Activated CD8-positive, alpha-beta T cell treated with anti-CD3 and anti-CD28 coated beads for 36 hours (primary cell): ENCODE data around the gene FBXW11. TPM values are rescaled to one million over a fixed set of nuclear protein-coding genes. Genes with fewer than 3 reads are reported as not detected.

Experiments used
- ATAC-seq: fragments of 200-7000 bp; cut with Tn5 transposase; one replicate; pipeline ENCODE4 v1.10.0; 2021; ENCODE audit warnings: mild to moderate bottlenecking, moderate library complexity
- CTCF ChIA-PET: fragments of 350-600 bp; sonication (Branson Sonifier 250); formaldehyde crosslinking; loops from one replicate; lab custom pipeline; 2021; ENCODE audit warnings: antibody characterized with exemption; lab: Charles Lee
- POLR2A ChIA-PET: fragments of 350-600 bp; sonication (Branson Sonifier 250); formaldehyde crosslinking; loops from one replicate; lab custom pipeline; 2021; ENCODE audit warnings: antibody characterized with exemption; lab: Charles Lee
- DNase-seq: peaks from one replicate; pipeline ENCODE4 v3.0.0-alpha.2; 2020
- H3K27ac Mint-ChIP-seq: one replicate; pipeline ENCODE4 v1.8.0; 2021; ENCODE audit warnings: mild to moderate bottlenecking, mixed read lengths
- H3K27me3 Mint-ChIP-seq: one replicate; pipeline ENCODE4 v1.8.0; 2021; ENCODE audit warnings: mixed read lengths
- H3K36me3 Mint-ChIP-seq: one replicate; pipeline ENCODE4 v1.8.0; 2021; ENCODE audit warnings: low read depth, mixed read lengths
- H3K4me1 Mint-ChIP-seq: one replicate; pipeline ENCODE4 v1.8.0; 2021; ENCODE audit warnings: low read depth, mixed read lengths
- H3K4me3 Mint-ChIP-seq: one replicate; pipeline ENCODE4 v1.8.0; 2021; ENCODE audit warnings: mild to moderate bottlenecking, moderate library complexity, mixed read lengths
- H3K9me3 Mint-ChIP-seq: one replicate; pipeline ENCODE4 v1.8.0; 2021; ENCODE audit warnings: mixed read lengths
- CTCF ChIP-seq: fragments of 200-600 bp; IDR thresholded peaks from one replicate; pipeline ENCODE4 v1.8.0; 2022; ENCODE audit warnings: antibody characterized with exemption, mild to moderate bottlenecking
- intact Hi-C: fragments of 100-400 bp; cut with micrococcal nuclease; formaldehyde crosslinking; loops from one replicate; pipeline ENCODE4 v1.10.0; 2022
- total RNA-seq, 2 experiments: library from RNA; stranded (reverse); gene quantifications; one replicate each; pipeline ENCODE4 v1.2.3, GENCODE V29; 2021

Gene FBXW11
- total RNA-seq, 2 experiments from 2014 or later = 49.3 to 52.6 TPM

DNA sequence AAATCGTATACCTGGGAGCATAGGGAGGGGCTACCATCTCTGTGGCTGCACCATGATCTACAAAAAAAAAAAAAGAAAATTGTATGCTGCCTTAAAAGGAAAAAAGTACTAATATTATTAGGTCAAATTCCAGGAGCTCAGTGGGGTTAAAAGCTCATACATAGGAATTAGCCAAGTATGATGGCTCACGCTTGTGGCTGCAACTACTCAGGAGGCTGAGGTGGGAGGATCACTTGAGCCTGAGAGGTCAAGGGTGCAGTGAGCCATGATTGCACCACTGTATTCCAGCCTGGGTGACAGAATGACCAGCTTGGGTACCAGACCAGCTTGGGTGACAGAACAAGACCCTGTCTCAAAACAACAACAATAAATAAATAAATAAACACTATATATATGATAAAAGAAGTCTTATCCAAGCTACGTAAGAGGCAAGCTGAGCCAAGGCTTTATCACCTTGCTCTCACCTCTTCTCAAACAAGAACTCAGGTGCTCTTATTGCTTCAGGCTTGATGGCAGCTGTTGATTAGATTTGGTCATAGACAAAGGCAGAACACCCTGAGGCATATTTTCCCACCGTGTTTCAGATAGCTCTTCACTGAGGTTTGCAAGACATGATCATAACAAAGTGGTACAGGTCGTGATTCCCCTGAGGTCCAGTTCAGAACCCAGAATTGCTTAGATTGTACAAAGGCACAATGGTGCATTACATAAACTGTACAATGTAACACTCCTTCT, 3.3 kb upstream of the FBXW11 start:
- peaks cover 28% of the 10 kb centered on the region for H3K4me1 Mint-ChIP-seq
- POLR2A ChIA-PET = interaction anchor here (1.0 to 7.7 kb wide), 4 partner anchors 24 to 622 kb away, joined by 3 to 115 read pairs (median 23); partner anchors contain the start of gene NPM1
- no peaks in the 10 kb centered on the region for H3K9me3 Mint-ChIP-seq
- TF ChIP-seq CTCF = no peak
- CTCF ChIA-PET = interaction anchor here (0.6 to 6.9 kb wide), 7 partner anchors 8 to 200 kb away, joined by 3 to 77 read pairs (median 3); no protein-coding TSS in a partner anchor
- intact Hi-C loops = loop anchor here (5.0 kb wide), 2 partner anchors 102 to 168 kb away; no protein-coding TSS in a partner anchor
- ATAC-seq (no peak), DNase-seq (no peak)
- H3K27me3 Mint-ChIP-seq = no peaks in the 10 kb centered on the region
- H3K36me3 Mint-ChIP-seq = peaks cover 17% of the 10 kb centered on the region
- no peak overlapping the region for H3K27ac Mint-ChIP-seq
- H3K4me3 Mint-ChIP-seq = no peak overlapping the region

DNA sequence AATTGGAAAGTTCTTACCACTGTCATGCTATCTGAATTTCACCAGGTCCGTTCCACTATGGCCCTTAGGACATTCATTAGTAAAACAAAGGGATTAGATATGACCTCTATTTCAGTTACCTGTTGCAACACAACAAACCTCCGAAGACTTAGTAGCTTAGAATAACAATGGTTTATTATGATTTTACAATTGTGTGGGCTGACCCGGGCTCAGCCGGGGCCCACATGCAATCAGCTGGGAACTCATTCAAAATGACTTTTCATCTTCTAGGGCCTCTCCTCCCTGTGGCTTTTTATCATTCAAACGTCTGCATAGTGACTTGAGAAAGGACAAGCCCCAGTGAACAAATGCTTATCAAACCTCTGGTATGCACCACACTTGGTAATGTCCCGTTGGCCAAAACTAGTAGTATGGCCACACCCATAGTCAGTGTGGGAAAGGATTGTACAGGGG, 2.3 kb upstream of the FBXW11 start:
- CTCF ChIA-PET = interaction anchor here (2.3 to 6.9 kb wide), 4 partner anchors 32 to 101 kb away, joined by 11 to 77 read pairs (median 26); no protein-coding TSS in a partner anchor
- no peak overlapping the region for H3K4me3 Mint-ChIP-seq

DNA sequence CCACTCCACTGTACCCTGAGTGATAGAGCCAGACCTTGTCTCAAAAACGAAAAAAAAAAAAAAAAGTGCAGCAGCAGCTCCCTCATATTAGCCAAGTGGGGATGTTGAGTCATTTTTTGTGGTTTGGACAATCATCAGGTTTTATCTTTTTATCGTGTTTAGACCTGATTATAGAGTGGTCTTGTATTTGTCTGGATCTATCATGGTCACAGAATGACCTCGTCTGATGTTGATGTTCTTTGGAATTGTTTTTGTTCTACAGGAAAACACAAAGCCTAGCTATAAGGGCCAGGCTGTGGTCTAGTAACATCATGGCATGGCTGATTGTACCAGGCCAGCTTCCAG, 1.6 kb upstream of the FBXW11 start:
- no peak for DNase-seq

More for the DNA sequence above, 2.3 kb upstream of the FBXW11 start:
- intact Hi-C loops = loop anchor here (5.0 kb wide), 2 partner anchors 101 to 169 kb away; no protein-coding TSS in a partner anchor
- Mint-ChIP-seq H3K36me3 (peaks cover 17% of the 10 kb centered on the region), H3K27ac (no peak overlapping the region), H3K9me3 (no peaks in the 10 kb centered on the region), H3K27me3 (no peaks in the 10 kb centered on the region), H3K4me1 (peaks cover 33% of the 10 kb centered on the region)
- DNase-seq = no peak
- POLR2A ChIA-PET = interaction anchor here (1.2 to 7.7 kb wide), 6 partner anchors 20 to 420 kb away, joined by 3 to 115 read pairs (median 14); no protein-coding TSS in a partner anchor
- ATAC-seq = no peak
- no peak for TF ChIP-seq CTCF

DNA sequence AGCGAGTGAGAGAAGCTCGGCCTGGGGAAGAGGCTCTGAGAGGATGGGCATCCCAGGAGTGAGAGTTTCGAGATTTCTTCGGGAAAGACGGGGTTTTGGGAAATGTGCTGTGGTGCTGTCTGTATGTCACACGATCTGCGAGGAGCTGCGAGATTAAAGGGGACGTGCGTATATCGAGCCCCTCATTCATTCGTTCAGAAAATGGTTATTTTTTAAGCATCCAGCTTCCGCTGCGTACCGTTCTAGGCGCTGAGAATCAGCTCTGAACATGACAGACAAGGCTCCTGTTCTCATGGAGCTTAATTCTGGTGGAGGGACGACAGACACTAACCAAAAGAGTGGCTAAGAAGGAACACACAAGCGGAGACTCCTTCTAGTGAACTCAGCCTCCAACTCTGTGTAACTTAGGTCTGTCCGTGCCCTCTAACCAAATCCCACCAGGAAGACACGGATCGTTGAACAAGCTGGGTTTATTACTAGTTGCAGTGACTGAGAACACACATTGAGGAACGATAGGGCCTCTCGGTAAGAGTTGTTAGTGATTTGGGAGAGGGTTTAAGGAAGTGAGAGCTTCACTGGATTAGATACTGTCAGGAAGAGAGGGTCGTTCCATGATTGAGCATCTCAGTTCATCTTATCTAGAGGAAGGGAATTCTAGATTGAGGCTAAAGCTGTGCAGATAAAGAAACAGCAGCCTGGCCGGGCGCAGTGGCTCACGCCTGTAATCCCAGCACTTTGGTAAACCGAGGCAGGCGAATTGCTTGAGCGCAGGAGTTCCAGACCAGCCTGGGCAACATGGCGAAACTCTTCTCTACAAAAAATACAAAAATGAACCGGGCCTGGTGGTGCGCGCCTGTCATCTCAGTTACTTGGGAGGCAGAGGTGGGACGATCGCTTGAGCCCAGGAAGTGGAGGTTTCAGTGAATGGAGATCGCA, 1.0 kb upstream of the FBXW11 start:
- ChIA-PET POLR2A (interaction anchor here (0.7 to 7.7 kb wide), 28 partner anchors 10 to 619 kb away, joined by 3 to 115 read pairs (median 4); partner anchors contain the start of genes NPM1 and STK10), CTCF (interaction anchor here (0.7 to 6.9 kb wide), 19 partner anchors 9 to 690 kb away, joined by 3 to 77 read pairs (median 4); partner anchors contain the start of genes STK10 and UBTD2)
- no peaks in the 10 kb centered on the region for H3K27me3 Mint-ChIP-seq
- H3K4me1 Mint-ChIP-seq = peaks cover 44% of the 10 kb centered on the region
- TF ChIP-seq CTCF = no peak
- H3K9me3 Mint-ChIP-seq = no peaks in the 10 kb centered on the region
- intact Hi-C loops = loop anchor here (5.0 kb wide), 2 partner anchors 100 to 170 kb away; no protein-coding TSS in a partner anchor
- peak overlapping the region; percentile 97 for H3K27ac Mint-ChIP-seq
- peaks cover 17% of the 10 kb centered on the region for H3K36me3 Mint-ChIP-seq
- DNase-seq (peak; percentile 45), ATAC-seq (no peak)
- peak overlapping the region; percentile 98 for H3K4me3 Mint-ChIP-seq

More for the DNA sequence above, 1.6 kb upstream of the FBXW11 start:
- Mint-ChIP-seq H3K27ac (peak overlapping the region; percentile 97), H3K4me3 (peak overlapping the region; percentile 98), H3K4me1 (peaks cover 39% of the 10 kb centered on the region), H3K27me3 (no peaks in the 10 kb centered on the region), H3K36me3 (peaks cover 17% of the 10 kb centered on the region), H3K9me3 (no peaks in the 10 kb centered on the region)
- intact Hi-C loops = loop anchor here (5.0 kb wide), 2 partner anchors 101 to 169 kb away; no protein-coding TSS in a partner anchor
- no peak for TF ChIP-seq CTCF
- ChIA-PET POLR2A (interaction anchor here (1.0 to 7.7 kb wide), 13 partner anchors 11 to 594 kb away, joined by 3 to 115 read pairs (median 5); partner anchors contain the start of gene STK10), CTCF (interaction anchor here (1.1 to 6.9 kb wide), 12 partner anchors 9 to 284 kb away, joined by 3 to 77 read pairs (median 5); partner anchors contain the start of genes STK10 and UBTD2)
- ATAC-seq = no peak
